MCF 10A (cell line): ENCODE results near the gene PXYLP1. TPM values are rescaled to one million over a fixed set of nuclear protein-coding genes. Genes with fewer than 3 reads are reported as not detected.
A peak's percentile ranks its signal among the peaks of the same experiment; 100 is the strongest.

Experiments used
- BruUV-seq: library from RNA; stranded (reverse); fragments of 400-500 nt; replicated peaks from 2 replicates; lab custom pipeline; 2021; lab: Mats Ljungman, UMichigan
- CTCF ChIA-PET: fragments of 300-600 bp; sonication (Branson Sonifier 250); formaldehyde crosslinking; extraction: SDS; loops from one replicate; lab custom pipeline; 2021; ENCODE audit warnings: antibody characterized with exemption, inconsistent platforms; lab: Yijun Ruan, JAX
- POLR2A ChIA-PET: fragments of 300-600, 350-650 bp; sonication (Branson Sonifier 250); formaldehyde crosslinking; extraction: SDS; loops from one replicate; lab custom pipeline; 2020; ENCODE audit warnings: antibody characterized with exemption, inconsistent platforms; lab: Yijun Ruan, JAX
- DNase-seq: peaks from one replicate; pipeline ENCODE4 v3.0.0-alpha.2; 2018; ENCODE audit not compliant: unreplicated experiment
- H3K27ac Mint-ChIP-seq: one replicate; pipeline ENCODE4 v1.8.0; 2022; ENCODE audit warnings: mild to moderate bottlenecking, low read depth, mixed read lengths; ENCODE audit not compliant: unreplicated experiment
- H3K27me3 Mint-ChIP-seq: one replicate; pipeline ENCODE4 v1.8.0; 2022; ENCODE audit warnings: mixed read lengths; ENCODE audit not compliant: insufficient read depth, unreplicated experiment
- H3K36me3 Mint-ChIP-seq: one replicate; pipeline ENCODE4 v1.8.0; 2022; ENCODE audit warnings: mild to moderate bottlenecking, moderate library complexity, mixed read lengths; ENCODE audit not compliant: insufficient read depth, unreplicated experiment
- H3K4me1 Mint-ChIP-seq: one replicate; pipeline ENCODE4 v1.8.0; 2022; ENCODE audit warnings: mixed read lengths; ENCODE audit not compliant: insufficient read depth, unreplicated experiment
- H3K4me3 Mint-ChIP-seq: one replicate; pipeline ENCODE4 v1.8.0; 2022; ENCODE audit warnings: mild to moderate bottlenecking, moderate library complexity, mixed read lengths; ENCODE audit not compliant: unreplicated experiment
- H3K9me3 Mint-ChIP-seq: one replicate; pipeline ENCODE4 v1.8.0; 2022; ENCODE audit warnings: mixed read lengths; ENCODE audit not compliant: unreplicated experiment
- CTCF ChIP-seq: fragments of 200-600 bp; IDR thresholded peaks from one replicate; pipeline ENCODE4 v1.8.0; 2022; ENCODE audit warnings: antibody characterized with exemption, mild to moderate bottlenecking; ENCODE audit not compliant: unreplicated experiment
- intact Hi-C: fragments of 100-400 bp; cut with micrococcal nuclease; formaldehyde crosslinking; loops from 2 replicates; pipeline ENCODE4 v1.14.1; 2022
- total RNA-seq: library from RNA; stranded (reverse); gene quantifications from 2 replicates; pipeline ENCODE4 v1.2.3, GENCODE V29; 2022

Gene PXYLP1
- total RNA-seq, 1 experiment from 2014 or later = 2.1 TPM

- no peak for DNase-seq
- Mint-ChIP-seq H3K27me3 (no peaks in the 10 kb centered on the region), H3K9me3 (no peaks in the 10 kb centered on the region), H3K27ac (peak overlapping the region; percentile 67), H3K4me1 (peaks cover 12% of the 10 kb centered on the region), H3K36me3 (peaks cover 4% of the 10 kb centered on the region), H3K4me3 (no peak overlapping the region)
- ChIA-PET POLR2A (interaction anchor here (0.6 kb wide), 1 partner anchor 10 kb away, joined by 3 read pairs; no protein-coding TSS in a partner anchor), CTCF (interaction anchor here (0.6 to 2.5 kb wide), 6 partner anchors 8 to 187 kb away, joined by 3 to 9 read pairs (median 4); partner anchors contain the start of gene PXYLP1)
- no peak for TF ChIP-seq CTCF
- BruUV-seq = no TSS peak
- intact Hi-C loops = no loop called here
These were observed 42.2 kb downstream of the PXYLP1 start for GRCh38 chr3:141273700-141274410.

GRCh38 chr3:141274411-141275031 lies 42.9 kb downstream of the PXYLP1 start:
- H3K27me3 Mint-ChIP-seq = no peaks in the 10 kb centered on the region
- H3K4me3 Mint-ChIP-seq = peak overlapping the region; percentile 42
- CTCF ChIA-PET = interaction anchor here (0.6 to 2.5 kb wide), 4 partner anchors 7 to 186 kb away, joined by 3 to 9 read pairs (median 4); partner anchors contain the start of gene PXYLP1
- BruUV-seq = no TSS peak
- POLR2A ChIA-PET = no interaction called here
- H3K27ac Mint-ChIP-seq = peak overlapping the region; percentile 67
- H3K36me3 Mint-ChIP-seq = peaks cover 10% of the 10 kb centered on the region
- no peak for TF ChIP-seq CTCF
- intact Hi-C loops = no loop called here
- no peaks in the 10 kb centered on the region for H3K9me3 Mint-ChIP-seq
- no peak for DNase-seq
- peaks cover 18% of the 10 kb centered on the region for H3K4me1 Mint-ChIP-seq

- peaks cover 18% of the 10 kb centered on the region for H3K4me1 Mint-ChIP-seq
- H3K9me3 Mint-ChIP-seq = no peaks in the 10 kb centered on the region
- no peak for TF ChIP-seq CTCF
- peak overlapping the region; percentile 67 for H3K27ac Mint-ChIP-seq
- peaks cover 10% of the 10 kb centered on the region for H3K36me3 Mint-ChIP-seq
- no peak overlapping the region for H3K4me3 Mint-ChIP-seq
- no TSS peak for BruUV-seq
- ChIA-PET CTCF (interaction anchor here (0.6 to 2.5 kb wide), 2 partner anchors 43 to 182 kb away, joined by 3 to 9 read pairs; partner anchors contain the start of gene PXYLP1), POLR2A (no interaction called here)
- intact Hi-C loops = no loop called here
- H3K27me3 Mint-ChIP-seq = no peaks in the 10 kb centered on the region
- DNase-seq = no peak
These were observed 43.4 kb downstream of the PXYLP1 start for GRCh38 chr3:141275032-141275422.

GRCh38 chr3:141275511-141275910 lies 43.9 kb downstream of the PXYLP1 start:
- Mint-ChIP-seq H3K4me3 (no peak overlapping the region), H3K4me1 (peaks cover 18% of the 10 kb centered on the region), H3K36me3 (peaks cover 10% of the 10 kb centered on the region), H3K9me3 (no peaks in the 10 kb centered on the region), H3K27ac (peak overlapping the region; percentile 67), H3K27me3 (no peaks in the 10 kb centered on the region)
- POLR2A ChIA-PET = no interaction called here
- intact Hi-C loops = no loop called here
- CTCF ChIA-PET = interaction anchor here (0.6 to 2.5 kb wide), 2 partner anchors 29 to 44 kb away, joined by 3 to 9 read pairs; partner anchors contain the start of gene PXYLP1
- TF ChIP-seq CTCF = no peak
- no TSS peak for BruUV-seq
- no peak for DNase-seq
